Brain microvascular endothelial cell (primary cell): ENCODE measurements around the gene GBA2.

Source experiments
- DNase-seq: peaks from one replicate; pipeline ENCODE4 v3.0.0-alpha.2; 2020
- H3K27ac ChIP-seq: fragments of 250-450 bp; sonication (Bioruptor Pico); 2 replicates; pipeline ENCODE4 v1.5.1; 2020; ENCODE audit warnings: mild to moderate bottlenecking, moderate library complexity
- H3K27me3 ChIP-seq: fragments of 250-450 bp; sonication (Bioruptor Pico); replicated peaks from 2 replicates; pipeline ENCODE4 v1.5.1; 2020; ENCODE audit warnings: mild to moderate bottlenecking
- H3K36me3 ChIP-seq: fragments of 250-450 bp; sonication (Bioruptor Pico); replicated peaks from 2 replicates; pipeline ENCODE4 v1.5.1; 2020; ENCODE audit warnings: mild to moderate bottlenecking
- H3K4me3 ChIP-seq: 2 replicates; pipeline ENCODE4 v1.5.1; 2011; ENCODE audit warnings: low read depth, mild to moderate bottlenecking, control low read depth, low read length, moderate library complexity
- CTCF ChIP-seq: IDR thresholded peaks from 2 replicates; pipeline ENCODE4 v1.5.1; 2011; ENCODE audit warnings: low read depth, mild to moderate bottlenecking, moderate library complexity, low read length, control low read depth, inconsistent platforms; ENCODE audit errors: missing control alignments
- in situ Hi-C: cut with HindIII; loops from 2 replicates; pipeline ENCODE4 v1.10.0; 2017; ENCODE audit warnings: low sequenced_read_pairs, low pct_ligation_motif_present

Gene GBA2

GRCh38 chr9:35726931-35727330 is 22.1 kb downstream of the GBA2 start:
- Histone ChIP-seq H3K4me3 (peak overlapping the region; percentile 96), H3K27ac (peak overlapping the region; percentile 76), H3K27me3 (no peaks in the 10 kb centered on the region), H3K36me3 (peaks cover 45% of the 10 kb centered on the region)
- peak; percentile 40 for DNase-seq
- TF ChIP-seq CTCF = peak; percentile 20
- in situ Hi-C loops = no loop called here

- Histone ChIP-seq H3K4me3 (no peak overlapping the region), H3K36me3 (peaks cover 59% of the 10 kb centered on the region), H3K27me3 (no peaks in the 10 kb centered on the region), H3K27ac (no peak overlapping the region)
- DNase-seq = no peak
- peak; percentile 13 for TF ChIP-seq CTCF
- in situ Hi-C loops = no loop called here
Measured at GRCh38 chr9:35725362-35725761, 23.7 kb downstream of the GBA2 start.

GRCh38 chr9:35723908-35724307 is 25.1 kb downstream of the GBA2 start:
- in situ Hi-C loops = no loop called here
- DNase-seq = no peak
- Histone ChIP-seq H3K36me3 (peaks cover 73% of the 10 kb centered on the region), H3K27me3 (no peaks in the 10 kb centered on the region), H3K4me3 (no peak overlapping the region), H3K27ac (no peak overlapping the region)
- TF ChIP-seq CTCF = no peak

- H3K36me3 ChIP-seq = peaks cover 78% of the 10 kb centered on the region
- no peak for DNase-seq
- no peak for TF ChIP-seq CTCF
- no peaks in the 10 kb centered on the region for H3K27me3 ChIP-seq
- no peak overlapping the region for H3K27ac ChIP-seq
- in situ Hi-C loops = no loop called here
- no peak overlapping the region for H3K4me3 ChIP-seq
Measured at GRCh38 chr9:35723426-35723825, 25.6 kb downstream of the GBA2 start.

GRCh38 chr9:35719546-35719945 is 29.5 kb downstream of the GBA2 start:
- Histone ChIP-seq H3K36me3 (peaks cover 100% of the 10 kb centered on the region), H3K27me3 (no peaks in the 10 kb centered on the region), H3K27ac (no peak overlapping the region), H3K4me3 (no peak overlapping the region)
- in situ Hi-C loops = no loop called here
- DNase-seq = no peak
- no peak for TF ChIP-seq CTCF

GRCh38 chr9:35718721-35719511 is 30.1 kb downstream of the GBA2 start:
- no peak for DNase-seq
- Histone ChIP-seq H3K27me3 (no peaks in the 10 kb centered on the region), H3K4me3 (no peak overlapping the region), H3K27ac (no peak overlapping the region), H3K36me3 (peaks cover 100% of the 10 kb centered on the region)
- no peak for TF ChIP-seq CTCF
- in situ Hi-C loops = no loop called here
